Central memory CD4-positive, alpha-beta T cell (primary cell): Measurements from ENCODE around the gene RPS27.

Source experiments
- DNase-seq: peaks from one replicate; pipeline ENCODE4 v3.0.0; 2022
- total RNA-seq, 3 experiments: gene quantifications; one replicate each; lab custom pipeline; 2026; lab: John Stamatoyannopoulos, UW

RPS27 gene
- total RNA-seq = 591 to 1,932 (median 1,095) reads per million in 3 experiments

- DNase-seq = peak; percentile 93
Measured at GRCh38 chr1:153990468-153991150, at the start of gene RPS27. TSS of gene RPS27 (plus strand) at chr1:153990762. CDS start at chr1:153990797, 35 bp downstream.

- DNase-seq = no peak
Measured at GRCh38 chr1:153941826-153942725, 48.5 kb upstream of the RPS27 start.

GRCh38 chr1:153942766-153943549 lies 47.6 kb upstream of the RPS27 start:
- no peak for DNase-seq

- no peak for DNase-seq
Measured at GRCh38 chr1:153944005-153944826, 46.3 kb upstream of the RPS27 start.

GRCh38 chr1:153944827-153945117 lies 45.8 kb upstream of the RPS27 start:
- DNase-seq = no peak

- DNase-seq = peak; percentile 87
Measured at GRCh38 chr1:153945131-153945794, 45.3 kb upstream of the RPS27 start.

- DNase-seq = peak; percentile 82
Measured at GRCh38 chr1:153945795-153946621, 44.6 kb upstream of the RPS27 start.

- peak; percentile 68 for DNase-seq
Measured at GRCh38 chr1:153946622-153947241, 43.8 kb upstream of the RPS27 start, which contains the start of gene DENND4B. TSS of gene DENND4B (minus strand) at chr1:153946718. CDS start at chr1:153944374, 2,344 bp downstream.

- no peak for DNase-seq
Measured at GRCh38 chr1:153951183-153951582, 39.4 kb upstream of the RPS27 start.

- no peak for DNase-seq
Measured at GRCh38 chr1:153951801-153952200, 38.8 kb upstream of the RPS27 start.

- no peak for DNase-seq
Measured at GRCh38 chr1:153953859-153954365, 36.6 kb upstream of the RPS27 start.

GRCh38 chr1:153954826-153955225 lies 35.7 kb upstream of the RPS27 start:
- DNase-seq = no peak

GRCh38 chr1:153956997-153957715 lies 33.4 kb upstream of the RPS27 start:
- DNase-seq = no peak

- DNase-seq = peak; percentile 60
Measured at GRCh38 chr1:153957744-153958110, 32.8 kb upstream of the RPS27 start.

- peak; percentile 97 for DNase-seq
Measured at GRCh38 chr1:153958111-153958960, 32.2 kb upstream of the RPS27 start, which contains the start of gene CRTC2. TSS of gene CRTC2 (minus strand) at chr1:153958612. CDS start at chr1:153958497, 115 bp downstream.

- DNase-seq = no peak
Measured at GRCh38 chr1:153958961-153959260, 31.7 kb upstream of the RPS27 start.

GRCh38 chr1:153959454-153959853 lies 31.1 kb upstream of the RPS27 start:
- no peak for DNase-seq

GRCh38 chr1:153960206-153960605 lies 30.4 kb upstream of the RPS27 start:
- no peak for DNase-seq
